IMR-90 (cell line): Measurements from ENCODE around the gene RASSF5. TPM values are rescaled to one million over a fixed set of nuclear protein-coding genes. Genes with fewer than 3 reads are reported as not detected.

Experiments used
- ATAC-seq: fragments of 200-7000 bp; cut with Tn5 transposase; 2 replicates; pipeline ENCODE4 v1.9.1; 2020; ENCODE audit warnings: low read depth, mild to moderate bottlenecking, moderate library complexity
- BruUV-seq: library from RNA; stranded (reverse); fragments of 400-500 nt; replicated peaks from 2 replicates; lab custom pipeline; 2021; lab: Mats Ljungman, UMichigan
- CTCF ChIA-PET: fragments of 300-600 bp; formaldehyde crosslinking; extraction: SDS; loops from one replicate; lab custom pipeline; 2021; ENCODE audit warnings: antibody characterized with exemption; lab: Yijun Ruan, JAX
- POLR2A ChIA-PET: fragments of 300-600 bp; sonication (Branson Sonifier 250); formaldehyde crosslinking; loops from one replicate; lab custom pipeline; 2022; ENCODE audit warnings: antibody characterized with exemption; ENCODE audit not compliant: unreplicated experiment; lab: Charles Lee
- DNase-seq: peaks from one replicate; pipeline ENCODE4 v3.0.0; 2013
- H2AFZ ChIP-seq: replicated peaks from 2 replicates; pipeline ENCODE3; 2013; ENCODE audit warnings: low read length, mild to moderate bottlenecking; ENCODE audit not compliant: poor library complexity
- H2AK5ac ChIP-seq: 2 replicates; pipeline ENCODE4 v1.6.1; 2013; ENCODE audit warnings: low read depth, low read length, inconsistent platforms
- H2AK9ac ChIP-seq: replicated peaks from 2 replicates; pipeline ENCODE3; 2013; ENCODE audit warnings: mild to moderate bottlenecking, low read depth, low read length, moderate library complexity; ENCODE audit not compliant: poor library complexity
- H2BK120ac ChIP-seq: 2 replicates; pipeline ENCODE4 v1.6.1; 2013; ENCODE audit warnings: low read depth, low read length, inconsistent platforms
- H2BK15ac ChIP-seq: 3 replicates; pipeline ENCODE4 v1.6.1; 2013; ENCODE audit warnings: low read depth, low read length, inconsistent platforms
- H2BK20ac ChIP-seq: 2 replicates; pipeline ENCODE4 v1.6.1; 2013; ENCODE audit warnings: low read depth, mild to moderate bottlenecking, inconsistent platforms, low read length, moderate library complexity
- H2BK5ac ChIP-seq: 2 replicates; pipeline ENCODE4 v1.6.1; 2013; ENCODE audit warnings: mild to moderate bottlenecking, low read depth, low read length, inconsistent platforms; ENCODE audit not compliant: poor library complexity, severe bottlenecking
- H3K14ac ChIP-seq: replicated peaks from 2 replicates; pipeline ENCODE4 v1.6.1; 2013; ENCODE audit warnings: low read depth, low read length, inconsistent platforms
- H3K18ac ChIP-seq: 2 replicates; pipeline ENCODE4 v1.6.1; 2013; ENCODE audit warnings: low read depth, low read length, control low read depth
- H3K23ac ChIP-seq: 2 replicates; pipeline ENCODE4 v1.6.1; 2013; ENCODE audit warnings: low read depth, low read length, inconsistent platforms
- H3K27ac ChIP-seq: 2 replicates; pipeline ENCODE4 v1.5.1; 2013; ENCODE audit warnings: mild to moderate bottlenecking, control low read depth, low read length; ENCODE audit not compliant: insufficient read depth
- H3K27me3 ChIP-seq: 2 replicates; pipeline ENCODE4 v1.6.1; 2013; ENCODE audit warnings: low read length; ENCODE audit not compliant: control insufficient read depth, insufficient read depth
- H3K36me3 ChIP-seq: 2 replicates; pipeline ENCODE4 v1.6.1; 2013; ENCODE audit warnings: low read length, mixed read lengths; ENCODE audit not compliant: control insufficient read depth, insufficient read depth
- H3K4ac ChIP-seq: 2 replicates; pipeline ENCODE4 v1.6.1; 2013; ENCODE audit warnings: low read depth, low read length, inconsistent platforms
- H3K4me1 ChIP-seq: 2 replicates; pipeline ENCODE4 v1.6.1; 2013; ENCODE audit warnings: low read length, mixed read lengths; ENCODE audit not compliant: control insufficient read depth, insufficient read depth
- H3K4me2 ChIP-seq: 2 replicates; pipeline ENCODE4 v1.6.1; 2013; ENCODE audit warnings: low read depth, mild to moderate bottlenecking, control low read depth, low read length, moderate library complexity
- H3K4me3 ChIP-seq: 2 replicates; pipeline ENCODE4 v1.5.1; 2013; ENCODE audit warnings: low read depth, mild to moderate bottlenecking, control low read depth, low read length, moderate library complexity; ENCODE audit not compliant: insufficient read depth
- H3K56ac ChIP-seq: 2 replicates; pipeline ENCODE4 v1.6.1; 2013; ENCODE audit warnings: low read length, inconsistent platforms; ENCODE audit not compliant: insufficient read depth; ENCODE audit errors: extremely low read depth
- H3K79me1 ChIP-seq, 2 experiments: 2 replicates each; pipeline ENCODE4 v1.6.1; 2013; ENCODE audit warnings: low read length in 2 of 2, inconsistent platforms in 1 of 2, low read depth in 1 of 2
- H3K9ac ChIP-seq: 2 replicates; pipeline ENCODE4 v1.6.1; 2013; ENCODE audit warnings: low read depth, low read length, control low read depth
- H3K9me1 ChIP-seq: 2 replicates; pipeline ENCODE4 v1.6.1; 2013; ENCODE audit warnings: low read length, inconsistent platforms; ENCODE audit not compliant: insufficient read depth
- H3K9me3 ChIP-seq: 2 replicates; pipeline ENCODE4 v1.6.1; 2013; ENCODE audit warnings: low read length; ENCODE audit not compliant: control insufficient read depth, insufficient read depth
- H4K20me1 ChIP-seq: 2 replicates; pipeline ENCODE4 v1.6.1; 2013; ENCODE audit warnings: low read length, inconsistent platforms; ENCODE audit not compliant: insufficient read depth
- H4K5ac ChIP-seq: 2 replicates; pipeline ENCODE4 v1.6.1; 2013; ENCODE audit warnings: mild to moderate bottlenecking, low read depth, low read length, control low read depth
- H4K8ac ChIP-seq, 2 experiments: 2 replicates each; pipeline ENCODE4 v1.6.1; 2013; ENCODE audit warnings: low read depth in 2 of 2, low read length in 2 of 2, control low read depth in 1 of 2, inconsistent platforms in 1 of 2
- H4K91ac ChIP-seq: 2 replicates; pipeline ENCODE4 v1.6.1; 2013; ENCODE audit warnings: low read depth, low read length, inconsistent platforms; ENCODE audit not compliant: insufficient read depth
- BHLHE40 ChIP-seq: fragments of 150-350 bp; IDR thresholded peaks from 2 replicates; pipeline ENCODE4 v1.6.1; 2016; ENCODE audit warnings: mild to moderate bottlenecking, low read depth, low read length
- CEBPB ChIP-seq: IDR thresholded peaks from 2 replicates; pipeline ENCODE4 v1.6.1; 2012; ENCODE audit warnings: low read depth, low read length, improper control_type of control experiment
- CHD1 ChIP-seq: IDR thresholded peaks from 2 replicates; pipeline ENCODE4 v1.6.1; 2012; ENCODE audit warnings: low read depth, low read length, improper control_type of control experiment
- ELK1 ChIP-seq: fragments of 150-350 bp; IDR thresholded peaks from 2 replicates; pipeline ENCODE4 v1.6.1; 2016; ENCODE audit warnings: low read depth, mild to moderate bottlenecking, low read length, moderate library complexity, borderline replicate concordance
- FOS ChIP-seq: fragments of 150-350 bp; IDR thresholded peaks from 2 replicates; pipeline ENCODE4 v1.6.1; 2016; ENCODE audit warnings: low read depth, low read length
- MAFK ChIP-seq: IDR thresholded peaks from 2 replicates; pipeline ENCODE4 v1.6.1; 2012; ENCODE audit warnings: low read depth, low read length, improper control_type of control experiment
- NFE2L2 ChIP-seq: fragments of 150-350 bp; IDR thresholded peaks from 2 replicates; pipeline ENCODE4 v1.6.1; 2016; ENCODE audit warnings: low read depth, mild to moderate bottlenecking, low read length
- POLR2A ChIP-seq: IDR thresholded peaks from 2 replicates; pipeline ENCODE4 v1.6.1; 2012; ENCODE audit warnings: mild to moderate bottlenecking, low read depth, low read length
- RAD21 ChIP-seq: IDR thresholded peaks from 2 replicates; pipeline ENCODE4 v1.6.1; 2012; ENCODE audit warnings: low read length, improper control_type of control experiment
- RCOR1 ChIP-seq: IDR thresholded peaks from 2 replicates; pipeline ENCODE4 v1.6.1; 2012; ENCODE audit warnings: mild to moderate bottlenecking, low read length, improper control_type of control experiment; ENCODE audit not compliant: insufficient replicate concordance
- RFX5 ChIP-seq: IDR thresholded peaks from 2 replicates; pipeline ENCODE4 v1.8.0; 2012; ENCODE audit warnings: low read depth, mild to moderate bottlenecking, low read length, moderate library complexity
- dilution Hi-C: fragments of 300-500 bp; cut with HindIII; formaldehyde crosslinking; loops from one replicate; pipeline ENCODE4 v1.14.3; 2018; ENCODE audit warnings: low sequenced_read_pairs; ENCODE audit not compliant: unreplicated experiment
- in situ Hi-C: fragments of 300-500 bp; cut with MboI; formaldehyde crosslinking; loops from 3 replicates; pipeline ENCODE4 v1.14.3; 2019; ENCODE audit warnings: low sequenced_read_pairs, inconsistent platforms, mixed read lengths
- intact Hi-C: fragments of 100-400 bp; cut with micrococcal nuclease; formaldehyde crosslinking; loops from 2 replicates; pipeline ENCODE4 v1.10.0; 2022
- polyA plus RNA-seq, 3 experiments: library from polyadenylated mRNA; depleted of rRNA; stranded (reverse); fragments of >200 nt; gene quantifications; 2 replicates each; pipeline ENCODE4 v1.2.3, GENCODE V29; 2012; ENCODE audit warnings: low replicate concordance in 1 of 3
- total RNA-seq: library from RNA; depleted of rRNA; stranded (reverse); fragments of >200 nt; gene quantifications from 2 replicates; pipeline ENCODE4 v1.2.3, GENCODE V29; 2012
- TF ChIP-seq, protein P1 (sequence below): fragments of 150-350 bp; IDR thresholded peaks from 2 replicates; pipeline ENCODE4 v1.6.1; 2017; ENCODE audit warnings: mild to moderate bottlenecking, antibody characterized with exemption, low read length, low read depth
- TF ChIP-seq, protein P2 (sequence below): conservative IDR thresholded peaks from 2 replicates; pipeline ENCODE4 v1.5.1; 2012; ENCODE audit warnings: mild to moderate bottlenecking, low read depth, low read length, improper control_type of control experiment

RASSF5 gene
- total and polyA plus RNA-seq, 2 of the 4 experiments (the other 2 are of a cell fraction) = 0.18 to 1.1 TPM

DNA sequence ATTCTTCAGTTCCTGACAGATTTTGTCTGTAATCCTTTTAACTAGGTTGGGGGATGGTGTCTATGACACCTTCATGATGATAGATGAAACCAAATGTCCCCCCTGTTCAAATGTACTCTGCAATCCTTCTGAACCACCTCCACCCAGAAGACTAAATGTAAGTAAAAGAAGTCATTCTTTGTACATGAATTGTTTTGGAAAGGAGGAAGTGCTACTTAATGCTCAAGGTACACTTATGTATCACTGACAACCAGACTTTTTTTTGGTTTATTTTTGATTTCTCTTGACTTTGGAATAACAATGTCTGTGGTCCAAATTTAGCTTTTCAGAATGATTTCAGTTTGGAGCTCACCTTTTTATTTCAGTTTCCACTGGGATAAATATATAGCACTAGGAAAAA is 130.3 kb downstream of the RASSF5 start:
- Histone ChIP-seq H3K27me3 (no peaks in the 10 kb centered on the region), H3K9me3 (no peaks in the 10 kb centered on the region), H3K9me1 (0 out of 2 replicates have a peak, but pooled peaks cover 3% of the 10 kb centered on the region), H2AFZ (no peak overlapping the region), H3K23ac (no peak overlapping the region), H2BK5ac (no peak overlapping the region), H3K9ac (no peak overlapping the region), H3K27ac (no peak overlapping the region), H2BK15ac (no peak overlapping the region), H2BK20ac (no peak overlapping the region), H2AK5ac (no peak overlapping the region), H3K79me1 (peaks cover 3 to 25% of the 10 kb centered on the region in 2 experiments), H3K56ac (no peak overlapping the region), H4K20me1 (no peaks in the 10 kb centered on the region), H4K5ac (no peak overlapping the region), H2BK120ac (no peak overlapping the region), H2AK9ac (no peak overlapping the region), H3K4me1 (peaks cover 8% of the 10 kb centered on the region), H3K14ac (no peak overlapping the region), H4K91ac (no peak overlapping the region), H4K8ac (no peak overlapping the region), H3K4me2 (no peak overlapping the region; the same call in 1 of the 2 replicates), H3K4ac (no peak overlapping the region), H3K18ac (no peak overlapping the region), H3K36me3 (no peaks in the 10 kb centered on the region; the same call in 1 of the 2 replicates), H3K4me3 (no peak overlapping the region)
- POLR2A ChIA-PET = no interaction called here
- in situ Hi-C loops (no loop called here), intact Hi-C loops (loop anchor here (10.0 kb wide), 1 partner anchor 347 kb away; no protein-coding TSS in a partner anchor), dilution Hi-C loops (no loop called here)
- CTCF ChIA-PET = interaction anchor here (1.7 kb wide), 1 partner anchor 26 kb away, joined by 7 read pairs; no protein-coding TSS in a partner anchor
- ATAC-seq (no peak), DNase-seq (no peak)
- TF ChIP-seq, protein P1, sequence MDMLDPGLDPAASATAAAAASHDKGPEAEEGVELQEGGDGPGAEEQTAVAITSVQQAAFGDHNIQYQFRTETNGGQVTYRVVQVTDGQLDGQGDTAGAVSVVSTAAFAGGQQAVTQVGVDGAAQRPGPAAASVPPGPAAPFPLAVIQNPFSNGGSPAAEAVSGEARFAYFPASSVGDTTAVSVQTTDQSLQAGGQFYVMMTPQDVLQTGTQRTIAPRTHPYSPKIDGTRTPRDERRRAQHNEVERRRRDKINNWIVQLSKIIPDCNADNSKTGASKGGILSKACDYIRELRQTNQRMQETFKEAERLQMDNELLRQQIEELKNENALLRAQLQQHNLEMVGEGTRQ = no peak
- TF ChIP-seq RFX5 = no peak
- no peak for TF ChIP-seq MAFK
- TF ChIP-seq RCOR1 = no peak
- TF ChIP-seq BHLHE40 = no peak
- TF ChIP-seq, protein P2, sequence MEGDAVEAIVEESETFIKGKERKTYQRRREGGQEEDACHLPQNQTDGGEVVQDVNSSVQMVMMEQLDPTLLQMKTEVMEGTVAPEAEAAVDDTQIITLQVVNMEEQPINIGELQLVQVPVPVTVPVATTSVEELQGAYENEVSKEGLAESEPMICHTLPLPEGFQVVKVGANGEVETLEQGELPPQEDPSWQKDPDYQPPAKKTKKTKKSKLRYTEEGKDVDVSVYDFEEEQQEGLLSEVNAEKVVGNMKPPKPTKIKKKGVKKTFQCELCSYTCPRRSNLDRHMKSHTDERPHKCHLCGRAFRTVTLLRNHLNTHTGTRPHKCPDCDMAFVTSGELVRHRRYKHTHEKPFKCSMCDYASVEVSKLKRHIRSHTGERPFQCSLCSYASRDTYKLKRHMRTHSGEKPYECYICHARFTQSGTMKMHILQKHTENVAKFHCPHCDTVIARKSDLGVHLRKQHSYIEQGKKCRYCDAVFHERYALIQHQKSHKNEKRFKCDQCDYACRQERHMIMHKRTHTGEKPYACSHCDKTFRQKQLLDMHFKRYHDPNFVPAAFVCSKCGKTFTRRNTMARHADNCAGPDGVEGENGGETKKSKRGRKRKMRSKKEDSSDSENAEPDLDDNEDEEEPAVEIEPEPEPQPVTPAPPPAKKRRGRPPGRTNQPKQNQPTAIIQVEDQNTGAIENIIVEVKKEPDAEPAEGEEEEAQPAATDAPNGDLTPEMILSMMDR = no peak
- TF ChIP-seq CEBPB = no peak
- TF ChIP-seq CHD1 = no peak
- no peak for TF ChIP-seq ELK1
- no peak for TF ChIP-seq RAD21
- no peak for TF ChIP-seq NFE2L2
- TF ChIP-seq POLR2A = no peak
- no peak for TF ChIP-seq FOS
- BruUV-seq = no TSS peak
